Stimulated activated naive B cell treated with anti-CD40 and anti-IgM and Interleukin-4, amounts not matched to agents 10 μg/mL and 1 μg/mL and 100 μg/mL, for 72 hours (primary cell): ENCODE measurements around the gene CCDC134.
"Not testable (repeated sequence)": the region's sequence is repeated elsewhere in the genome, so short reads cannot be mapped to it uniquely, and the experiment has no call there.

ENCODE experiments used
- ATAC-seq, 2 donors: fragments of 150-1000 bp; cut with Tn5 transposase; replicated peaks; 2 replicates each; pipeline ENCODE4 v1.10.0; 2021; ENCODE audit warnings: moderate library complexity in 1 of 2
- DNase-seq: peaks from one replicate; pipeline ENCODE4 v3.0.0; 2021
- H3K27ac Mint-ChIP-seq: one replicate; pipeline ENCODE4 v1.8.0; 2022; ENCODE audit warnings: mild to moderate bottlenecking, mixed read lengths
- H3K27me3 Mint-ChIP-seq, 2 donors: one replicate each; pipeline ENCODE4 v1.8.0; 2022; ENCODE audit warnings: mixed read lengths in 2 of 2
- H3K36me3 Mint-ChIP-seq, 2 donors: one replicate each; pipeline ENCODE4 v1.8.0; 2022; ENCODE audit warnings: mixed read lengths in 2 of 2, mild to moderate bottlenecking in 1 of 2
- H3K4me1 Mint-ChIP-seq, 2 donors: one replicate each; pipeline ENCODE4 v1.8.0; 2022; ENCODE audit warnings: mixed read lengths in 2 of 2, mild to moderate bottlenecking in 1 of 2
- H3K4me3 Mint-ChIP-seq, 2 donors: one replicate each; pipeline ENCODE4 v1.8.0; 2022; ENCODE audit warnings: mild to moderate bottlenecking in 2 of 2, mixed read lengths in 2 of 2, moderate library complexity in 1 of 2
- H3K9me3 Mint-ChIP-seq, 2 donors: one replicate each; pipeline ENCODE4 v1.8.0; 2022; ENCODE audit warnings: mixed read lengths in 2 of 2, mild to moderate bottlenecking in 1 of 2

Gene CCDC134

DNA sequence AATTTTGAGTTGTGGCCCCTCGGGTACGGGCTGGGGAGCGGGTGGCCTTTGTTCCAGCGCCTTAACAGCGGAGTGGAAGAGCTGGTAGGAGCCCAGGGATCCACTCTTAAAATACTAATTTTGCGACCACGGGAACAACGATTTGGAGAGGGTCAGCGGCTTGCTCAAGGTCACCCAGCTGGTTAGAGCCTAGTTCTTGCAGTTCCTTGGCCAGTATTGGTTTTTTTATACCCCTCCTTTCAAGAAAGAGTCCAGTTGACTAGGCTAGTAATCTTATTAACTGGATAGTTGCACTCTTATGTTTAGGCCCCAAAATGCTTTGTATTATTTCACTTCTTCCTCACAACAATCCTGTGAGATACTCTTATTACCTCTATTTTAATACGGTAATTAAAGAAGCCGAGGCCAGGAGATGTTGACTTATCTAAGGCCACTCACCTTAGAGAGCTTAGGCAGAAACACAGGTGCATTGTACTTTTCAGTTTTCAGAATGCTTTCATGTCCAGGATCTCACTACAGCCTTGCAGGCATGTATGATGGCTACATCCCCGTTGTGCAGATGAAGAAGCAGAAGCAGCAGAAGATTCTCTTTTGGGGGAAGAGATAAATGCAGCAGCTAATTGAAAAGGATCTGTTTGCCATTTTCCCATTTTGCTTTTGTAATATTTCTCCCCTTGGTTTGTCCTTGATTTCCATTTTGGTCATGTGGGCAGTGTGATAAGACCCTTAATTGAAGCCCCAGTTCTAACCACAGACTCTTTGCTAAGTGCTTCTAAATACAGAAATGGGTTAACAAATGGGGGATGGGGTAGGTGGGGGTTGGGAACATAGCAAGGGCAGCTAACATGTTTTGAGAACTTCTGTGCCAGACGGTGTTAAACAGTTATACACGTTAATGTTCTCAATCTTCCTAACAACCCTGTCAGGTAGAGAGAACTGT, 33.8 kb downstream of the CCDC134 start:
- no peaks in the 10 kb centered on the region for H3K27me3 Mint-ChIP-seq
- ATAC-seq (no peak), DNase-seq (no peak)
- peak overlapping the region; percentile 99 for H3K4me3 Mint-ChIP-seq
- peaks cover 50 to 68% of the 10 kb centered on the region in 2 donors for H3K36me3 Mint-ChIP-seq
- H3K4me1 Mint-ChIP-seq = peaks cover 44 to 73% of the 10 kb centered on the region in 2 donors
- peak overlapping the region; percentile 99 for H3K27ac Mint-ChIP-seq
- no peaks in the 10 kb centered on the region for H3K9me3 Mint-ChIP-seq

DNA sequence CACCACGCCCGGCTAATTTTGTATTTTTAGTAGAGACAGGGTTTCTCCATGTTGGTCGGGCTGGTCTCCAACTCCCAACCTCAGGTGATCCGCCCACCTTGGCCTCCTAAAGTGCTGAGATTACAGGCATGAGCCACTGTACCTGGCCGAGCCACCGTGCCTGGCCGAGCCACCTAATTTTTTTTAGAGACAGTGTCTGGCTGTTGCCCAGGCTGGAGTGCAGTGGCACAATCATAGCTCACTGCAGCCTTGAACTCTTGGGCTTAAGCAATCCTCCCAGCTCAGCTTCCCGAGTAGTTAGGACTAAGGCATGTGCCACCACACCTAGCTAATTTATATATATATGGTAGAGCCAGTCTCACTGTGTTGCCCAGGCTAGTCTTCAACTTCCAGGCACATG, 35.0 kb downstream of the CCDC134 start:
- Mint-ChIP-seq H3K4me1 (peaks cover 45 to 73% of the 10 kb centered on the region in 2 donors), H3K4me3 (peak overlapping the region; percentile 44 to 51), H3K27ac (peak overlapping the region; percentile 33), H3K36me3 (peaks cover 57 to 67% of the 10 kb centered on the region in 2 donors)
- not testable (repeated sequence) for H3K27me3 Mint-ChIP-seq, ATAC-seq, DNase-seq, H3K9me3 Mint-ChIP-seq

GRCh38 chr22:41836551-41836950, 36.1 kb downstream of the CCDC134 start:
- Mint-ChIP-seq H3K9me3 (no peaks in the 10 kb centered on the region), H3K27ac (peak overlapping the region; percentile 79), H3K4me3 (peak overlapping the region; percentile 49 to 57), H3K4me1 (peaks cover 45 to 75% of the 10 kb centered on the region in 2 donors), H3K27me3 (no peaks in the 10 kb centered on the region), H3K36me3 (peaks cover 57 to 67% of the 10 kb centered on the region in 2 donors)
- DNase-seq (no peak), ATAC-seq (no peak)

DNA sequence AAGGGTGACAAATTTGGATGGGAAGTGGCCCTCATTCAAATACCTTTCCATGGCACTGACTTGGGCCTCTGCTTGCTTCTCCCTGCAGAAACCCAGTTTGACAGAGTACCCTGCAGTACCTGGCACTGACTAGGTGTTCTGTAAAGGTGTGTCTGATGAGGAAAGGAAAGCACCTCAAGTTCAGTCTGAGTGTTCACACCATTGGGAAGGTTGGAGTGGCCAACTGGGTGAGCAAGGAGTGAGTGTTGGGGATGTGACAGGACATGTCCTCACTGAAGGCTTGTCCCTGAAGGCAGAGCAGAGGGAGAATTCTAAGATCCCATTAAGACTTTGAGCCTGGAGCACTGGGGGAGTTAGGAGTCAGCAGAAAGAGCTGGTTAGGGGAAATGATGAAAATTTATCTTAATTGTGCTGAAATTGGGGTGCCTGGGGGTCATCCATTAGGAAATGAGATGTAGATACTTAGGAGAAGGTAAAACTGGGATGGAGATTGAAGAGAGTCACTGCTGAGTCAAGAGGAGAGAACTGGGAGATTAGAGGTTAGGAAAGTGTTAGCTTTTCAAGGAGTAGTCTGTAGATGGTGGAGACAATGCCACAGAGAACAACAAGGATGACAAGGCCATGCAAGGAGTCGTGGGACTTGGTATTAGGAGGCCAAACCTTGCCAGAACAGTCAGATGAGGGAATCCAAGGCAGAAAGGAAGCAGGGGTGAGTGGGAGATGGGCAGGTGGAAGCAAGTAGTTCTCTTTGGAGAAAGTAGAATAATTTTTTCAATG, 38.6 kb downstream of the CCDC134 start:
- H3K9me3 Mint-ChIP-seq = no peaks in the 10 kb centered on the region

GRCh38 chr22:41840216-41840615, 39.7 kb downstream of the CCDC134 start:
- H3K36me3 Mint-ChIP-seq = peaks cover 52 to 66% of the 10 kb centered on the region in 2 donors
- peaks cover 60 to 90% of the 10 kb centered on the region in 2 donors for H3K4me1 Mint-ChIP-seq
- H3K27ac Mint-ChIP-seq = peak overlapping the region; percentile 92
- no peaks in the 10 kb centered on the region for H3K27me3 Mint-ChIP-seq
- DNase-seq (no peak), ATAC-seq (peak; percentile 58 to 64)
- no peaks in the 10 kb centered on the region for H3K9me3 Mint-ChIP-seq
- H3K4me3 Mint-ChIP-seq = peak overlapping the region; percentile 44 to 71

More for the DNA sequence above, 38.6 kb downstream of the CCDC134 start:
- Mint-ChIP-seq H3K27me3 (no peaks in the 10 kb centered on the region), H3K4me3 (peak overlapping the region; percentile 31 to 71), H3K27ac (peak overlapping the region; percentile 88), H3K4me1 (peaks cover 54 to 80% of the 10 kb centered on the region in 2 donors), H3K36me3 (peaks cover 51 to 69% of the 10 kb centered on the region in 2 donors)
- DNase-seq (no peak), ATAC-seq (no peak)

DNA sequence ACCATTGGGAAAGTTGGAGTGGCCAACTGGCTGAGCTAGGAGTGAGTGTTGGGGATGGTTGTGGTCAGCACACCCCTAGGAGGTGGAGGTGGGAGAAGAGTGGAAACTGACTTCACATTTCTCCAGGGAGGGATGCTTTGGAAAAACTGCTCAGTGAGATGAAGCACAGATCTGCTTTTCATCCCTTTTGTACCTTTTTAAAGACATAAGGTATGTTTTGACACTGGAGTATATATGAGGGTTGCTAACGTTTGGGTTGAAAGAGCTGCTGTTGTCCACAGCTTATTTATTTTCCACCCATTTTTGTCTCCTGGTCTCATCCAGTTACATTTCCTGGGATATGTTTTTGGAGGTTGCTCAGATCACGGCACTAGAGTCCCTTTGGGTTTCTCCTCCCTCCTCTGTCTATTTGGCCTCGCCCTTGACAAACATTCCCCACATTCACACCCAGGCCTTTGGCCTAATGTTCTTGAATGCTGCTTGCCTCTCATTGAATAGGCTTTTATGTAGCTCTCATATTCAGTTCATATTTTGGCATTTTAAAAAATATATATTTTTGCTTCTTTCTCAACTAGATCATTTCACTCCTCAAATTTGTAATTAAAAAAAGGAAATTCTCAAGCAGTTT, 40.7 kb downstream of the CCDC134 start:
- no peaks in the 10 kb centered on the region for H3K9me3 Mint-ChIP-seq
- H3K4me3 Mint-ChIP-seq = peak overlapping the region in 1 of 2 donors; percentile 44
- peaks cover 46 to 69% of the 10 kb centered on the region in 2 donors for H3K36me3 Mint-ChIP-seq
- DNase-seq = no peak
- H3K27ac Mint-ChIP-seq = peak overlapping the region; percentile 92
- ATAC-seq = no peak
- peaks cover 65 to 90% of the 10 kb centered on the region in 2 donors for H3K4me1 Mint-ChIP-seq
- no peaks in the 10 kb centered on the region for H3K27me3 Mint-ChIP-seq

- peak overlapping the region in 1 of 2 donors; percentile 6 for H3K4me3 Mint-ChIP-seq
- H3K9me3 Mint-ChIP-seq = no peaks in the 10 kb centered on the region
- no peak overlapping the region for H3K27ac Mint-ChIP-seq
- H3K4me1 Mint-ChIP-seq = peaks cover 64 to 86% of the 10 kb centered on the region in 2 donors
- peaks cover 35 to 65% of the 10 kb centered on the region in 2 donors for H3K36me3 Mint-ChIP-seq
- ATAC-seq (peak in 1 of 2 donors; percentile 9), DNase-seq (no peak)
- no peaks in the 10 kb centered on the region for H3K27me3 Mint-ChIP-seq
These were observed 42.8 kb downstream of the CCDC134 start for GRCh38 chr22:41842996-41843970.

- Mint-ChIP-seq H3K27ac (peak overlapping the region; percentile 65), H3K27me3 (no peaks in the 10 kb centered on the region), H3K4me3 (peak overlapping the region; percentile 42 to 65), H3K4me1 (peaks cover 62 to 84% of the 10 kb centered on the region in 2 donors), H3K36me3 (peaks cover 28 to 62% of the 10 kb centered on the region in 2 donors), H3K9me3 (no peaks in the 10 kb centered on the region)
- ATAC-seq = peak; percentile 67 to 74
- no peak for DNase-seq
These were observed 43.6 kb downstream of the CCDC134 start for GRCh38 chr22:41844036-41844435.

- Mint-ChIP-seq H3K36me3 (peaks cover 24 to 57% of the 10 kb centered on the region in 2 donors), H3K4me3 (no peak overlapping the region), H3K4me1 (peaks cover 58 to 79% of the 10 kb centered on the region in 2 donors), H3K9me3 (no peaks in the 10 kb centered on the region), H3K27ac (peak overlapping the region; percentile 65), H3K27me3 (no peaks in the 10 kb centered on the region)
- ATAC-seq (no peak), DNase-seq (no peak)
These were observed 44.0 kb downstream of the CCDC134 start for GRCh38 chr22:41844513-41844912.

DNA sequence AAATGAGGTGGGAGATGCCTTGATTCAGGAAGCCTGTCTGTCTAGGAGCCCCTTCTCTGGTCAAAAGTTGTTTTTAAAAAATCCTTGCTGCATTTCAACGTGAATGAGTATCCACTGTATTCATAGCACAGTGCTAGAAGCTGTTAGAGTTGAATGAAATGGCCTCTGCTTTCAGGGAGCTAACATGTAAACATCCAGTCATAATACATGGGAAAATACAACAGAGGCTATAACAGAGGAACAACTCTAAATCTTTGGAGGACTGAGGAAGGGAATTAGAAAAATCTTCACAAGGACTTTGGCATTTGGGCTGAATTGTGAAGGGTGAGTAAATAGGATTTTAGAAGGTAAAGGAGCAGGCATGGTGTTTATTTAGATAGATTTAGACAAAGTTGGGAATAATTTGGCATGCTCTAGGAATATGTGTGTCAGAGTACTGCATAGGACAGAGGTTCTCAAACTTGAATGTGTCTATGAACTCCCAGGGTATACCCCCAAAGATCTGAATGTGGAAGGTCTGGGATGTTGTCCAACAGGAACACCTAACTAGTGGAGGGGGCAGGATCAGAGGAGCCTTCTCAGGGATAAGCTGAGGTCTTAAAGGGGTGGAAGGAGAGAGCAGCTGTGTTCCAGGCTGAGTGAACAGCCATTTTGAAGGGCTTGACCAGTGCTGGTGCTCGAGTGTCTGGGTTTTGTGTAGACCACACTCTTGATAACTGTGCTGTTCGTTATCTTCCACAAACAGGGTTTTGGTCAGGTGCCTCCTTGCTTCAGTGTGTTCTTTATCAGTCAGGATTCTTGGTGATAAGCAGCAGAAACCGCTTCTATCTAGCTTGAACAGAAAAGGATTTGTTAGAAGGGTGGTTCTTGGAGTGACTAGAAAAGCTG, 45.1 kb downstream of the CCDC134 start:
- DNase-seq = no peak
- H3K4me1 Mint-ChIP-seq = peaks cover 52 to 74% of the 10 kb centered on the region in 2 donors
- no peaks in the 10 kb centered on the region for H3K27me3 Mint-ChIP-seq
- H3K4me3 Mint-ChIP-seq = peak overlapping the region; percentile 10 to 44
- H3K9me3 Mint-ChIP-seq = no peaks in the 10 kb centered on the region
- H3K27ac Mint-ChIP-seq = peak overlapping the region; percentile 56
- peaks cover 16 to 55% of the 10 kb centered on the region in 2 donors for H3K36me3 Mint-ChIP-seq
- no peak for ATAC-seq

DNA sequence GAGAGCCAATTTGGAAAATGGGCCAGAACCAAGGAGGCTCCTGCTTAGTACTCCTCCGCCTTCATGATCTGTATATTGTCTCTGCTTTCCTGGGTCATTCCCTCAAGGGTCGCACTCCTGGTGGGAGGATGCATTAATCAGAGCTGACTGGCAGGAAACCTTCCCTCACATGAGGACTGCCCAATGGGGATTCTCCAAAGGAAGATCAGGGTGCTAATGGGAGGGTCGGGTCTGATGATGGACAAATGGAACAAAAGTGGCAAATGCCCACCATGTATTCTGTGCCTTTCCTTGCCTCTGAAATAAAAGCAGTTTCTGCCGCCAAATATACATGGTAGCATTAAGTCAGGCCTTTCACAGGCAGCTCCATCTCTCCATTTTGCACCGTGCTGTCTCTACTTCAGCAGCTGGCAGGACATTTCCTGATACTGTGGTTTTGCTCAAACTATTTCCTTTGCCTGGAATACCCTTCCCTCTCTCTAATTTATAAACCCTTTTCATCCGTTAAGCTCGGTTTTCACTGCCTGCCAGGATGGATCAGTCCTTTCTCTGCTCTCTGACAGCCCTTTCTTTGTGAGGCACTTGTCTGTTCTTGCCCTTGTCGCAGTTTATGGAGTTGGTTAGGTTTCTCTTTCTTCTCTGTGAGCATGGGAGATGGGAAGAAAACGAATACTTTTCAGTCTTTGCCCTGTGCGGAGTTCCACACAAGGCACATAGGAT, 45.9 kb downstream of the CCDC134 start:
- no peak for DNase-seq
- Mint-ChIP-seq H3K9me3 (no peaks in the 10 kb centered on the region), H3K4me1 (peaks cover 48 to 66% of the 10 kb centered on the region in 2 donors), H3K4me3 (peak overlapping the region in 1 of 2 donors; percentile 24), H3K27ac (peak overlapping the region; percentile 68), H3K36me3 (peaks cover 15 to 50% of the 10 kb centered on the region in 2 donors), H3K27me3 (no peaks in the 10 kb centered on the region)
- no peak for ATAC-seq

- Mint-ChIP-seq H3K27me3 (no peaks in the 10 kb centered on the region), H3K36me3 (peaks cover 15 to 53% of the 10 kb centered on the region in 2 donors), H3K4me1 (peaks cover 47 to 69% of the 10 kb centered on the region in 2 donors), H3K9me3 (no peaks in the 10 kb centered on the region), H3K27ac (peak overlapping the region; percentile 68), H3K4me3 (peak overlapping the region in 1 of 2 donors; percentile 24)
- ATAC-seq (no peak), DNase-seq (no peak)
These were observed 46.8 kb downstream of the CCDC134 start for GRCh38 chr22:41847300-41847699.
